Stimulated activated CD8-positive, alpha-beta memory T cell treated with anti-CD3 and anti-CD28 coated beads, Interleukin-2, amount 100 ng/mL, for 48 hours (primary cell): ENCODE measurements around the gene GRIN2A.

ENCODE experiments used
- DNase-seq, 2 donors: peaks; one replicate each; pipeline ENCODE4 v3.0.0-alpha.2; 2020; ENCODE audit warnings: low read depth in 2 of 2

Gene GRIN2A

DNA sequence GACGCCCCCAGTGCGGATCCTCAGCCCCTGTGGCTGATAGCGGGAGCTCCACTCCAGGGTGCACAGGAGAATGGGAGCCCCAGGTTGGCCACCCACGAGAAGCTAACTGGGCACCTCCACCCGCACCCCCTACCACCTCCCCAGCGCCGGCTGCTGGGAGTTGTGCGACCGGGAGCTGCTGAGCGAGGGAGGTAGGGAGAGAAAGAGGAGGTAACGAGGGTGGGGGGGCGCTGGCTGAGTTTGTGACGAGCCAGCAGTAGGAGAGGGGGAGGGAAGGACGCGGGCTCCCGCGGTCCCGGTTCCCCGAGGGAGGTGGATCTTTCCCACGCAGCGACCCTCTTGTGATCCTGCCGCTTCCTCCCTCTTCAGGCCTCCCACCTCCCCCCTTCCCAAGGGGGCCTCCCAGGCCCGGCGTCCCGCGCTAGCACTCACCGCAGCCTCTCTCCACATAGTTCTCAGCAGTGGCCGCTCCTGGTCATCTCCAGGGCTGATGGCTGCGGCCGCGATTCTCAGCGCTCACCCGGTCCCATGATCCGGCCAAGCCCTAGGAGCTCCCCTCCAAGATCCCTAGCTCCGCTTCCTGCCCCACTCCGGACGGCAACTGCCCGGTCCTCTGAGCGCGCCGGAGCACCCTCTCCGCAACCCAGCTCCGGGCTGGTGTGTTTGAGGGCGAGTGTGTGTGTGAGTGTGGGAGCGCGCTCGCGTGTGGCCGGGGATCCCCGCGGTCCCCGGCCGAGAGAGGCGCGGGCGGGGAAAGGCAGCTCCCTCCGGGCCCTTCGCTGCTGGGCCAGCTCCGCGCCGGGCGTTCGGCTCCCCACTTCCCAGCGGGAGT is at the start of gene GRIN2A:
Gene GRIN2A (minus strand): TSS at position 207 of the 832 bp plus-strand sequence. CDS start 2,017 bp downstream, outside the sequence.
- DNase-seq = no peak

DNA sequence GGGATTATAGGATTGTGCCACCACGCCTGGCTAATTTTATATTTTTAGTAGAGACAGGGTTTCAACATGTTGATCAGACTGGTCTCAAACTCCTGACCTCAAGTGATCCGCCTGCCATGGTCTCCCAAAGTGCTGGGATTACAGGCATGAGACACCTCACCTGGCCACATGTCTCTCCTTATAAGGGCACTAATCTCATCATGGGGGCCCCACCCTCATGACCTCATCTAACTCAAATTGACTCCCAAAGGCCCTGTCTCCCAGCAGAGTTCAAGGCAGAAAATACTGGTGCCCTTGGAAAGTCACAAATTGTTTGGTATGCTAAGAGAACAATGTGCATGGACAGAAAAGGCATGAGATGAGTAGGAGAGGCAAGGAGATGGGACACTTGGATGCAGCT is 49.3 kb upstream of the GRIN2A start:
- DNase-seq = no peak

DNA sequence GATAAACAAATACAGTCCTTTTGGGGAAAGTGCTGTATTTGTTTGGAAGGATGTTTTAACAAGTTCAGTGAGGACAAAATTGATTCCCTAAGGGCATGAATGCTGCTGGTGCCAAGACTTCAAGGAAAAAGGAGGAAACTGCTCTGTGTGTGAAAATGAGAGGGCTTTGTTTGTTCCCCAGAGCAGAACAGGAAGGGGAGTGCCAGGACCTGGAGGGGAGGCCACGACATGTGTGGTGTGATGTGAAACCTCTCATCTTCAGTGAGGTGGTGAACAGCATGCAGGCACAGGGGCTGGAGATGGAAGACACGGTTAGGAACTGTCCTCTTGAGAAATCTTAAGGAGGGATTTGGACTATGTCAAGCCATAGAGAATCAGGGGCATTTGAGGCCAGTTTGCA is 46.6 kb upstream of the GRIN2A start:
- DNase-seq = no peak

DNA sequence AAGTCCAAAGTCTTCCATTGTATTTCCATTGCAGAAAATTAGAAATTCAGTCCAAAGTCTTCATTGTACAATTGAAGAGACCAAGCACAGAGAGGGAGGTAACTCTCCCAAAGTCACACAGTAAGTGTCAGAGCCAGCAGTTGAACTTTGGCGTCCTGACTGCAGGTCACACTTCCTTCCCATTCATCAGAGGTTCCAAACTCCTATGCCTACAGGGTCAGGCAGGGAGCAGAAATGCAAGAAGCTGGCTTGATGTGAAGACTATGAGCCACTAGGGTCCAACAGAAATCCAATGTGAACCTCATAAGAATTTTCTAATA is 44.7 kb upstream of the GRIN2A start:
- DNase-seq = no peak

DNA sequence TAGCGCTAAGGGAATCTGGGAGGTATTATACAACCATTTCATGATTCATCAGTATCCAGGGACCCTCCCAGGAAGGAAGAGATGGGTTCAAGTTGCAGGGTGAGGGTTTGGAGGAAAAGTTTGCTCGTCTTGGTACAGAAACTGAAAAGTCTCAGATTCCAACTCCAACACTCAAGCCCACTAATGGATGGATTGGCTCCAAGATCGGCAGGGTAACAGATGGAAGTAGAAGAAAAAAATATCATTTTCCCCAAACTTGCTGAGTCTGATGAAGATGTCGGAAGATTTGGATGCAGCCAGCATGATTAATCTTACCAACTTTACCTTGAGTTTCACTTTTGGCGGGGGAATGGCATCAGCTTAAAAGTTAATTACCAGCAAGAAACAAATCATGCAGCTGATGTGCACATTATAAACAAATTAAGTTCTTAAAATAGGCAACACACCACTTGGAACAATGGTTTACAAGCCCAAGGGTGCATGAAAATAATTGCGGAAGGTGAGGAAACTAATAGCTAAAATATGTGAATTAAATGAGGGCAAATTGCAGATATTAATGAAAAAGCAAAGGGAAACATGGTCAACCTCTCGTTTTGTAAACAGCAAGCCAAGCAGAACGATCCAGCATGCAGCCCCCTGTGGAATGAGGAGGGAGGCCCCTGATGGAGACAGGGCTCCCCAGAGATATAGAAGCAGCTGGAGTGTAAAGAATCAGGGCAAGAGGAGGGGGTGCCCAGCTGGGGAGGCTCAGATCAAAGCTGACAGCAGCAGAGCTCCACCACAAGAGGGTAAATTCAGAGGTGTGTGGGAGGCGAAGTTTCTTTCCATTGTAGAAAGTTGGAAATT is 44.1 kb upstream of the GRIN2A start:
- no peak for DNase-seq

DNA sequence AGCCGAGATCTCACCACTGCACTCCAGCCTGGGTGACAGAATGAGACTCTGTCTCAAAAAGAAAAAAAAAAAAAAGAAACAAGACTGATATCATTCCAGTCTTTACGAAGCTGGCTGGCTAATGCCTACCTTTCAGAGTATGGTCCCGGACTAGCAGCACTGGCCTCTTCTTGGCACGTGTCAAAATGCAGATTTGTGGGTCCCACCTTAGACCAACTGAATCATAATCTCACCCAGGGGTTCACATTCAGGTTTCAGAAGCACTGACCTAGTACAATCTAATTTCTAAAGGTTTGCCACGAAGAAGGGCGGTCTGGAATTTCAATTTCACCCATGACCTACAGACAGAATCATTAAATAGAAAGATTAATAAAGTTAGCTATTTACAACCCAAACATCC is 43.4 kb upstream of the GRIN2A start:
- DNase-seq = no peak

GRCh38 chr16:10224850-10225249 is 42.6 kb upstream of the GRIN2A start:
- DNase-seq = no peak

- no peak for DNase-seq
Measured at GRCh38 chr16:10220942-10221341, 38.7 kb upstream of the GRIN2A start.

GRCh38 chr16:10219742-10220141 is 37.5 kb upstream of the GRIN2A start:
- DNase-seq = no peak

DNA sequence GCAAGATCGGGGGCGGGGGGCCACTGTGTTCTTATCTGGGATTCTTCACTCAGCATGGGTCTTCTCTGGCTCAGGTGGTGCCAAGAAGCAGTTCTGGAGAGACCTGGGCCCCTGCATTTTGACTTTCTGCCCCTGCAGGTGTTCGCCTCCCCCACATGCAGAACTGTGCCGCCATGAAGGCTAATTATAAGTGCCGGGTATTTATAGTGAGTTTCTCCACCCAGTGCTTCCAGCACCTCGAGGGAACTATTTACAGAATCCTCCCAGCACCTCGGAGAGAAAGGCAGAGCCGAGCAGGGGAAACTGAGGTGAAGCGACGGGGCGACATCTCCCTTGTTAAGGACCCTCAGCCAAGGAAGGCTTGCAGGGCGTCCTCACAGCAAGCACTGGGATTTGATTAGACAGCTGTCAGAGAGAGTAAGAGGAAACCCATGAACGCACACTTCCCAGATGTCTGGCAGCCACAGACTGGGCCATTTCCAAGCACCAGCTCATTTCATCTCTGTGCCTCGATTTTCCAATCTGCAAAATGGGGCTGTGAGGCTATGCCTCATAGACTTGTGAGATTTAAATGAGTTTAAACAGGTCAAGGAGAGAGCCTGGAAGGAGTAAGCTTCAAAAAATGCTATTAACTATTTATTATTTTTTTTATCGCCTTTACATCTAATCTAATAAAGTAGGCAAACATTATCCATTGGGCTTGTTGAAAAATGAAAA is 36.4 kb upstream of the GRIN2A start:
- no peak for DNase-seq

- no peak for DNase-seq
Measured at GRCh38 chr16:10213748-10214147, 31.5 kb upstream of the GRIN2A start.

- no peak for DNase-seq
Measured at GRCh38 chr16:10210944-10211343, 28.7 kb upstream of the GRIN2A start.

DNA sequence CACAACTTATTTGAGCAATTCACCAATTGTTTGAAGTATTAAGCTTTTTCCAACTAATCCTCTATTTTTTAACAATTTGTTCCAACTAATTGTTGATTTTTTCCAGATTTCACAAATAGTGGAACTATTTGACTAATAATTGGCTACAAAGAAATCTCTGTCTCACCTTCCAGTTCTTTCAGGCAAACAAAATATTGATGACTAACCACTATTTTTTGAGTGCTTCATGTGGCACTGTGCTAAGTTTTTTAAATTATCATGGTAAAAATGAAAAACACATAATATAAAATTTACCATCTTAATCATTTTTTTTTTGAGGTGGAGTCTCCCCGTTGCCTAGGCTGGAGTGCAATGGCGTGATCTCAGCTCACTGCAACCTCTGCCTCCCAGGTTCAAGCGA is 24.6 kb upstream of the GRIN2A start:
- DNase-seq = no peak

DNA sequence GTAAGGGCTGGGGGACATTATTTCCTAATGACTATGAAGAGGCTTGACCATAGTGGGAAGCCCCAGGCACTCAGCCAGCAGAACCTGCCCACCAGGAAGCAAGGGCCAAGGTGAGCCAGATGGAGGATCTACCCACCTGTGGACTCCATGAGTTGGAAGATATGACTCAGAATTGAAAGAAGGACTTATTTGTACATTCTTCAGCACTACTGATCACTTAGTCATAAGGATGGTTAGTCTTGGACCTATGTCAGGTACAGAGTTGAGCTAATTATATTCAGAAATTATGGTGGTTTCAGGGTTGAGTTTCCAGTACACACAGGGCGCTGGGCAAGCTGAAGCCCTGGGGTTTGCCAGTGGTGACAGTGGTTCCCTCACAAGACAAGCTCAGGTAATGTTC is 24.0 kb upstream of the GRIN2A start:
- no peak for DNase-seq

- DNase-seq = no peak
Measured at GRCh38 chr16:10205688-10206087, 23.5 kb upstream of the GRIN2A start.

DNA sequence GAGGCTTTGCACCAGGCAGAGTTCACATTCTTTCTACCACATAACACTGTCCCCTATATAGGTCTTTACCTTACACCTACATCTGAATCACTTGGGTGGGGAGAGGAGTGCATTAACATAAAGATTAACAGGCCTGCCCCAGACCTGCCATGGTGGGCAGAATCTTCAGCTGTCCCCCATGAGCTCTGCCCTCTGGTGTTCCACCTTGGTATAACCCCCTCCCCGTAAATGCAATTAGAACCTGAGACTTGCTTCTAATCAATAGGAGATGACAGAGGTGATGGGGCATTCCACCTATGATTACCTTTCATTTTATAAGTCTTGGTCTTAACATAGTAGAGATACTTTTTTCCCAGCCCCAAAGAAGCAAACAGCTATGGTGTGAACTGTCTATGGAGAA is 20.4 kb upstream of the GRIN2A start:
- no peak for DNase-seq

GRCh38 chr16:10200637-10201586 is 18.7 kb upstream of the GRIN2A start:
- no peak for DNase-seq

DNA sequence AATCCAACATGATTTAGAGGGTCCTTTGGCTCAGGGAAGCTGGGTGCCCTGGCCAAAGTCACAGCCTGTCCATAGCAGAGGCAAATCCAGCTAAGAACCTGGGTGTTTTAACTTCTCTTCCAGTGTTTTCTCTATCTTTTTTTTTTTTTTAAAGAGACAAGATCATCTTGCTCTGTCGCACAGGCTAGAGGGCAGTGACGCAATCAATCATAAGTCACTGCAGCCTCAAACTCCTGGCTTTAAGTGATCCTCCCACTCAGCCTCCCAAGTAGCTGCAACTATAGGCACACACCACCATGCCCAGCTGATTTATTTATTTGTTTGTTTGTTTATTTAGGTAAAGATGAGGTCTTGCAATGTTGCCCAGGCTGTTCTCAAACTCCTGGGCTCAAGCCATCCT is 14.8 kb upstream of the GRIN2A start:
- DNase-seq = no peak

- no peak for DNase-seq
Measured at GRCh38 chr16:10191096-10191495, 8.9 kb upstream of the GRIN2A start.

- no peak for DNase-seq
Measured at GRCh38 chr16:10189861-10190390, 7.7 kb upstream of the GRIN2A start.

DNA sequence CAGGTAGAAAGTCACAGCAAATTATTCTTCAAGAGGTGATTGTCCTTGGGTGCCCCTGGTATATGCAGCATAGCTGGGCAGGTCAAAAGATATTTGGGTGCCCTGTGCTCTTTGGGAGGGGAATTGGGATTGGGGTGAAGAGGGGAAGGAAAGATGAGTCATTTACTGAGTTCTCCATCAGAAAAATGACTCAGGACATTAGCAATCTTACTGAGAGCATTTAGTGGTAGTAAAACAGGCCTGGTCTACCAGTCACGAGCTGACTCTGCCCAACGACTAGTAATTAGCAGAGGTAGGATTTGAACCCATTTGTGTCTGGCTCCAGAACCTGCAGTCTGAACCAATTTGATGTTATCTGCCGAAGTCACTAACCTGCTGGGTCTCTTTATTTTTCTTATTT is 6.0 kb upstream of the GRIN2A start:
- DNase-seq = no peak
